Testis (tissue), 2 donors: Measurements from ENCODE around the gene ARID5B.

ENCODE experiments used
- POLR2A ChIP-seq: fragments of 450-650 bp; IDR thresholded peaks from one replicate; pipeline ENCODE4 v1.6.1; 2017; ENCODE audit warnings: antibody characterized with exemption, mild to moderate bottlenecking, moderate library complexity
- TF ChIP-seq, protein P1 (sequence below), 3 experiments: fragments of 450-650 bp in 2 of 3; fragments of 200-600 bp in 1 of 3; sonication (generic) in 1 of 3; IDR thresholded peaks; one replicate each; pipeline ENCODE4 v1.5.1; 2016 to 2019; ENCODE audit warnings: antibody characterized with exemption in 3 of 3, mild to moderate bottlenecking in 2 of 3, moderate library complexity in 1 of 3

DNA sequence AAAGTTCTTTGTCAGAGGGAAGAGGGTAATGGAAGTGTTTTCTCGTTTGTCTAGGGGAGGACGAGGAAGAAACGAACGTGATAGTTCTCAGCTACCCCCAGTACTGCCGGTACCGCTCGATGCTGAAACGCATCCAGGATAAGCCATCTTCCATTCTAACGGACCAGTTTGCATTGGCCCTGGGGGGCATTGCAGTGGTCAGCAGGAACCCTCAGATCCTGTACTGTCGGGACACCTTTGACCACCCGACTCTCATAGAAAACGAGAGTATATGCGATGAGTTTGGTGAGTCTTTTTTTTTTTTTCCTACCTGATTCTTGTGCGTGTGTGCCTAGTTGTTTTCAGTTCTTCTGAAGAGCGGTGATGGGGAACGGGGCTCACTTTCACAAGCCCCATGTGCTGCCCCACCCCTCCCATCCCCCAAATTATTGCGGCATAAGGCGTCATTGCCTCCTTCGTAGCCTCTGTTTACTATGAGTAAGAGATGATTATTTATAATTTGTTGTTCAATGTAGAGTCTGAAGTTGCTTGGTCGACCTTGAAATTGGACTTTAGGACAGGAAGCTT, 98.6 kb downstream of the ARID5B start:
- TF ChIP-seq, protein P1, sequence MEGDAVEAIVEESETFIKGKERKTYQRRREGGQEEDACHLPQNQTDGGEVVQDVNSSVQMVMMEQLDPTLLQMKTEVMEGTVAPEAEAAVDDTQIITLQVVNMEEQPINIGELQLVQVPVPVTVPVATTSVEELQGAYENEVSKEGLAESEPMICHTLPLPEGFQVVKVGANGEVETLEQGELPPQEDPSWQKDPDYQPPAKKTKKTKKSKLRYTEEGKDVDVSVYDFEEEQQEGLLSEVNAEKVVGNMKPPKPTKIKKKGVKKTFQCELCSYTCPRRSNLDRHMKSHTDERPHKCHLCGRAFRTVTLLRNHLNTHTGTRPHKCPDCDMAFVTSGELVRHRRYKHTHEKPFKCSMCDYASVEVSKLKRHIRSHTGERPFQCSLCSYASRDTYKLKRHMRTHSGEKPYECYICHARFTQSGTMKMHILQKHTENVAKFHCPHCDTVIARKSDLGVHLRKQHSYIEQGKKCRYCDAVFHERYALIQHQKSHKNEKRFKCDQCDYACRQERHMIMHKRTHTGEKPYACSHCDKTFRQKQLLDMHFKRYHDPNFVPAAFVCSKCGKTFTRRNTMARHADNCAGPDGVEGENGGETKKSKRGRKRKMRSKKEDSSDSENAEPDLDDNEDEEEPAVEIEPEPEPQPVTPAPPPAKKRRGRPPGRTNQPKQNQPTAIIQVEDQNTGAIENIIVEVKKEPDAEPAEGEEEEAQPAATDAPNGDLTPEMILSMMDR (IDR thresholded peaks at IDR 0.05) = no peak
- no peak for TF ChIP-seq POLR2A
